H1 (cell line): ENCODE data around the gene KLK1. TPM values are rescaled to one million over a fixed set of nuclear protein-coding genes. Genes with fewer than 3 reads are reported as not detected.

Experiments
- CTCF ChIA-PET: fragments of 300-600 bp; sonication (Branson Sonifier 250); formaldehyde crosslinking; loops from one replicate; lab custom pipeline; 2021; ENCODE audit not compliant: partially characterized antibody; lab: Charles Lee
- POLR2A ChIA-PET: fragments of 300-600 bp; sonication (Branson Sonifier 250); formaldehyde crosslinking; loops from one replicate; lab custom pipeline; 2021; ENCODE audit warnings: inconsistent platforms; ENCODE audit not compliant: partially characterized antibody; lab: Charles Lee
- DNase-seq, 2 experiments: peaks; one replicate each; pipeline versions ENCODE4 v3.0.0 to v3.0.0-alpha.2; 2010 to 2022; ENCODE audit warnings: low spot score in 2 of 2, low read depth in 1 of 2, mixed read lengths in 1 of 2
- FAIRE-seq: peaks from 2 replicates; lab custom pipeline; 2011; peaks lifted over from hg19 to GRCh38; lab: Jason Lieb, UNC
- H2AFZ ChIP-seq: 2 replicates; pipeline ENCODE4 v1.8.1; 2012; ENCODE audit warnings: low read length, inconsistent platforms
- H2AK5ac ChIP-seq: 2 replicates; pipeline ENCODE4 v1.6.1; 2013; ENCODE audit warnings: low read depth, low read length
- H2BK120ac ChIP-seq: replicated peaks from 2 replicates; pipeline ENCODE3; 2013; ENCODE audit warnings: low read depth, low read length, inconsistent platforms
- H2BK12ac ChIP-seq: 2 replicates; pipeline ENCODE4 v1.6.1; 2013; ENCODE audit warnings: low read depth, low read length
- H2BK15ac ChIP-seq: 2 replicates; pipeline ENCODE4 v1.6.1; 2013; ENCODE audit warnings: low read length
- H2BK20ac ChIP-seq: 2 replicates; pipeline ENCODE4 v1.6.1; 2013; ENCODE audit warnings: low read length
- H2BK5ac ChIP-seq: 2 replicates; pipeline ENCODE4 v1.6.1; 2013; ENCODE audit warnings: low read depth, low read length
- H3K14ac ChIP-seq: 2 replicates; pipeline ENCODE4 v1.6.1; 2013; ENCODE audit warnings: inconsistent platforms; ENCODE audit not compliant: insufficient read length
- H3K18ac ChIP-seq: 2 replicates; pipeline ENCODE4 v1.6.1; 2013; ENCODE audit warnings: low read length; ENCODE audit errors: extremely low read depth
- H3K23ac ChIP-seq: 2 replicates; pipeline ENCODE4 v1.6.1; 2013; ENCODE audit warnings: inconsistent platforms; ENCODE audit not compliant: insufficient read length
- H3K23me2 ChIP-seq: 2 replicates; pipeline ENCODE4 v1.6.1; 2013; ENCODE audit warnings: low read depth, low read length
- H3K27ac ChIP-seq: 2 replicates; pipeline ENCODE4 v1.6.1; 2011; ENCODE audit warnings: low read depth, low read length, inconsistent platforms
- H3K27me3 ChIP-seq, 4 experiments: replicated peaks in 1 of 4; 1 replicate in 1 of 4; 2 replicates in 3 of 4; pipeline versions ENCODE4 v1.6.1 to v1.8.1; 2011 to 2013; ENCODE audit warnings: low read length in 3 of 4, mild to moderate bottlenecking in 3 of 4, inconsistent platforms in 2 of 4, mixed read lengths in 2 of 4, moderate library complexity in 1 of 4; ENCODE audit not compliant: control insufficient read depth in 3 of 4, insufficient read depth in 3 of 4; ENCODE audit errors: extremely low read depth in 1 of 4
- H3K36me3 ChIP-seq, 4 experiments: 2 replicates each; pipeline versions ENCODE4 v1.6.1 to v1.8.1; 2011 to 2013; ENCODE audit warnings: mild to moderate bottlenecking in 4 of 4, low read length in 3 of 4, moderate library complexity in 2 of 4, control low read depth in 1 of 4, inconsistent platforms in 1 of 4; ENCODE audit not compliant: insufficient read depth in 4 of 4, control insufficient read depth in 2 of 4
- H3K4ac ChIP-seq: replicated peaks from 2 replicates; pipeline ENCODE3; 2013; ENCODE audit warnings: low read length, low read depth, mixed read lengths, inconsistent platforms; ENCODE audit not compliant: insufficient read length
- H3K4me1 ChIP-seq, 4 experiments: replicated peaks in 1 of 4; 1 replicate in 1 of 4; 2 replicates in 3 of 4; pipeline versions ENCODE4 v1.6.1 to v1.8.1; 2011 to 2013; ENCODE audit warnings: low read length in 3 of 4, inconsistent platforms in 2 of 4, mixed read lengths in 1 of 4; ENCODE audit not compliant: insufficient read depth in 4 of 4, control insufficient read depth in 3 of 4
- H3K4me2 ChIP-seq, 2 experiments: 2 replicates each; pipeline versions ENCODE4 v1.6.1 to v1.8.1; 2011 to 2013; ENCODE audit warnings: low read depth in 2 of 2, low read length in 2 of 2, control low read depth in 1 of 2, inconsistent platforms in 1 of 2, mild to moderate bottlenecking in 1 of 2; ENCODE audit not compliant: insufficient read depth in 1 of 2
- H3K4me3 ChIP-seq, 4 experiments: fragments of 200-600, 300-600 bp in 1 of 4; sonication (generic), shearing (Covaris generic), sonication (Bioruptor Twin) in 1 of 4; 2 replicates each; pipeline versions ENCODE4 v1.5.1 to v1.8.1; 2011 to 2016; ENCODE audit warnings: low read length in 4 of 4, low read depth in 3 of 4, control low read depth in 2 of 4, inconsistent platforms in 2 of 4, mild to moderate bottlenecking in 2 of 4, mixed read lengths in 1 of 4, moderate library complexity in 1 of 4; ENCODE audit not compliant: insufficient read depth in 2 of 4; ENCODE audit errors: extremely low read depth in 1 of 4
- H3K56ac ChIP-seq: replicated peaks from 2 replicates; pipeline ENCODE3; 2013; ENCODE audit warnings: low read depth, mild to moderate bottlenecking, mixed read lengths, low read length, inconsistent platforms; ENCODE audit not compliant: insufficient read length
- H3K79me1 ChIP-seq: 2 replicates; pipeline ENCODE4 v1.6.1; 2013; ENCODE audit warnings: low read depth, low read length, control low read depth
- H3K79me2 ChIP-seq, 2 experiments: 2 replicates each; pipeline versions ENCODE4 v1.6.1 to v1.8.1; 2012 to 2013; ENCODE audit warnings: low read length in 2 of 2, mild to moderate bottlenecking in 2 of 2, inconsistent platforms in 1 of 2; ENCODE audit not compliant: insufficient read depth in 2 of 2, control insufficient read depth in 1 of 2
- H3K9ac ChIP-seq, 4 experiments: replicated peaks in 1 of 4; 1 replicate in 1 of 4; 2 replicates in 3 of 4; pipeline versions ENCODE4 v1.6.1 to v1.8.1; 2011 to 2013; ENCODE audit warnings: low read depth in 3 of 4, low read length in 3 of 4, control low read depth in 2 of 4, mild to moderate bottlenecking in 2 of 4, moderate library complexity in 2 of 4, inconsistent platforms in 1 of 4; ENCODE audit errors: extremely low read depth in 1 of 4
- H3K9me3 ChIP-seq, 2 experiments: 2 replicates each; pipeline versions ENCODE4 v1.6.1 to v1.8.1; 2012 to 2013; ENCODE audit warnings: mild to moderate bottlenecking in 2 of 2, moderate library complexity in 2 of 2, control low read depth in 1 of 2, inconsistent platforms in 1 of 2, low read depth in 1 of 2, low read length in 1 of 2, mixed read lengths in 1 of 2; ENCODE audit not compliant: insufficient read depth in 2 of 2
- H4K20me1 ChIP-seq, 2 experiments: replicated peaks in 1 of 2; 2 replicates each; pipeline versions ENCODE3 to v1.8.1; 2011 to 2013; ENCODE audit warnings: inconsistent platforms in 2 of 2, low read length in 2 of 2, mild to moderate bottlenecking in 1 of 2; ENCODE audit not compliant: insufficient read depth in 2 of 2, control insufficient read depth in 1 of 2
- H4K5ac ChIP-seq: 2 replicates; pipeline ENCODE4 v1.6.1; 2013; ENCODE audit warnings: low read length, low read depth, mixed read lengths, inconsistent platforms; ENCODE audit not compliant: insufficient read length
- H4K8ac ChIP-seq: 2 replicates; pipeline ENCODE4 v1.8.0; 2013; ENCODE audit warnings: mild to moderate bottlenecking, moderate library complexity, low read length, inconsistent platforms; ENCODE audit not compliant: insufficient read depth; ENCODE audit errors: extremely low read depth
- H4K91ac ChIP-seq: replicated peaks from 2 replicates; pipeline ENCODE3; 2013; ENCODE audit warnings: low read length, mixed read lengths, inconsistent platforms; ENCODE audit not compliant: insufficient read length
- JUND ChIP-seq: IDR thresholded peaks from 2 replicates; pipeline ENCODE4 v1.6.1; 2011; ENCODE audit warnings: mild to moderate bottlenecking, improper control_type of control experiment, low read length
- WGBS, 2 experiments: shearing (Covaris generic) in 1 of 2; methylation state at CpG; one replicate each; pipeline versions ENCODE4 v1.1.6 to v1.1.7; 2013 to 2015; ENCODE audit warnings: low lambda C conversion rate in 2 of 2, mixed read lengths in 2 of 2, inconsistent platforms in 1 of 2, low coverage in 1 of 2, missing lambda C conversion rate in 1 of 2; ENCODE audit not compliant: insufficient replicate concordance in 2 of 2, insufficient coverage in 1 of 2, insufficient read length in 1 of 2; ENCODE audit errors: extremely low coverage in 1 of 2, missing lambda C conversion rate in 1 of 2; 5-methylcytosine and 5-hydroxymethylcytosine counted together
- polyA plus RNA-seq, 7 experiments: library from polyadenylated mRNA; depleted of rRNA in 3 of 7; stranded (reverse) in 5 of 7; unstranded in 2 of 7; fragments of >200 nt in 5 of 7; fragments of 200-250 nt in 2 of 7; gene quantifications; 1 replicate in 5 of 7; 2 replicates in 1 of 7; 4 replicates in 1 of 7; pipeline versions ENCODE4 v1.2.1 to v1.2.3, GENCODE V29; 2011 to 2013; ENCODE audit warnings: missing spikeins in 2 of 7, mixed read lengths in 2 of 7
- total RNA-seq: library from RNA; stranded (reverse); fragmentation: NEBNext Ultra II Directional; extraction: Animal tissue kit (Norgen Biotek cat#: 25700); gene quantifications from 2 replicates; pipeline ENCODE4 v1.2.1, GENCODE V29; 2021

KLK1 gene
- total and polyA plus RNA-seq, 2 of the 8 experiments (the other 6 are each of a cell fraction or from before 2014, with no cell fraction given), result 3.4 to 4.0 TPM

DNA sequence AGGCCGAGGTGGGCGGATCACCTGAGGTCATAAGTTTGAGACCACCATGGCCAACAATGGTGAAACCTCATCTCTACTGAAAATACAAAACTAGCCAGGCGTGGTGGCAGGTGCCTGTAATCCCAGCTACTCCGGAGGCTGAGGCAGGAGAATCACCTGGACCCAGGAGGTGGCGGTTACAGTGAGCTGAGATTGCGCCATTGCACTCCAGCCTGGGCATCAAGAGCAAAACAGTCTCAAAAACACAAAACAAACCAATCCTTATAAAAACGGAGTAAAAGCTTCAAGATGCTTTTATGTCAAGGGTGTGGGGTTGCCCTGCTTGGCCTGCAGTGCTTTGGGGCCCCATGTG, 26.2 kb downstream of the KLK1 start:
- H3K79me1 ChIP-seq, result peaks cover 10% of the 10 kb centered on the region
- TF ChIP-seq JUND, result no peak
- TF ChIP-seq, all 59 proteins: peak for 0
- no peak overlapping the region for H2AFZ ChIP-seq
- no peak overlapping the region for H3K4me2 ChIP-seq
- H3K4me1 ChIP-seq, result peaks cover 0 to 17% (median 9%) of the 10 kb centered on the region in 4 experiments; a peak in 5 of 7 replicates
- FAIRE-seq, result no peak
- H3K23me2 ChIP-seq, result no peaks in the 10 kb centered on the region
- no peak overlapping the region for H3K14ac ChIP-seq
- ChIA-PET CTCF (interaction anchor here (0.7 to 1.5 kb wide), 7 partner anchors 16 to 125 kb away, joined by 3 to 6 read pairs (median 3); no protein-coding TSS in a partner anchor), POLR2A (interaction anchor here (0.6 to 15.0 kb wide), 17 partner anchors 10 to 446 kb away, joined by 3 to 275 read pairs (median 12); partner anchors contain the start of genes CLEC11A, KLK1, KLK15 and KLK3)
- H3K27me3 ChIP-seq, result no peaks in the 10 kb centered on the region
- H4K91ac ChIP-seq, result no peak overlapping the region
- H3K9ac ChIP-seq, result no peak overlapping the region
- no peak overlapping the region for H3K4ac ChIP-seq
- H3K9me3 ChIP-seq, result no peaks in the 10 kb centered on the region
- H2AK5ac ChIP-seq, result no peak overlapping the region
- H4K8ac ChIP-seq, result no peak overlapping the region; the same call in 1 of the 2 replicates
- no peak overlapping the region for H3K56ac ChIP-seq
- H4K5ac ChIP-seq, result no peak overlapping the region
- H3K79me2 ChIP-seq, result peaks cover 5 to 25% of the 10 kb centered on the region in 2 experiments
- no peak overlapping the region for H2BK5ac ChIP-seq
- no peak overlapping the region for H2BK12ac ChIP-seq
- peaks cover 28 to 60% (median 48%) of the 10 kb centered on the region in 4 experiments; a peak in 7 of 8 replicates for H3K36me3 ChIP-seq
- no peak overlapping the region for H2BK15ac ChIP-seq
- H2BK120ac ChIP-seq, result no peak overlapping the region
- no peak overlapping the region for H3K18ac ChIP-seq
- H2BK20ac ChIP-seq, result no peak overlapping the region
- DNase-seq, result no peak
- WGBS, 2 experiments, result 76% methylated on average over 7 of the region's 7 CpGs; no CpG with 5 or more reads in 1 of the 2 experiments
- peaks cover 47 to 50% of the 10 kb centered on the region in 2 experiments for H4K20me1 ChIP-seq
- H3K4me3 ChIP-seq, result no peak overlapping the region
- H3K27ac ChIP-seq, result no peak overlapping the region
- H3K23ac ChIP-seq, result no peak overlapping the region
